Vagina (tissue), 2 donors: ENCODE measurements around the gene PARD3. TPM values are rescaled to one million over a fixed set of nuclear protein-coding genes. Genes with fewer than 3 reads are reported as not detected.

ENCODE experiments used
- DNase-seq, 2 donors: peaks; one replicate each; pipeline ENCODE4 v3.0.0-alpha.2; 2017; ENCODE audit errors: extremely low spot score in 2 of 2
- H3K27ac ChIP-seq: fragments of 200-600 bp; sonication (generic); one replicate; pipeline ENCODE4 v1.5.1; 2019
- H3K27me3 ChIP-seq: fragments of 200-600 bp; sonication (generic); one replicate; pipeline ENCODE4 v1.5.1; 2019
- H3K36me3 ChIP-seq, 2 donors: fragments of 200-600 bp; sonication (generic); one replicate each; pipeline ENCODE4 v1.5.1; 2017 to 2019
- H3K4me1 ChIP-seq: fragments of 200-600 bp; sonication (generic); one replicate; pipeline ENCODE4 v1.5.1; 2019
- H3K4me3 ChIP-seq, 2 donors: fragments of 200-600 bp; sonication (generic); 1 replicate in 1 of 2; 2 replicates in 1 of 2; pipeline ENCODE4 v1.5.1; 2016 to 2019
- H3K9me3 ChIP-seq: fragments of 200-600 bp; sonication (generic); one replicate; pipeline ENCODE4 v1.5.1; 2019
- POLR2A ChIP-seq, 2 donors: fragments of 450-650 bp; IDR thresholded peaks; one replicate each; pipeline ENCODE4 v1.6.1; 2017; ENCODE audit warnings: antibody characterized with exemption in 2 of 2, mild to moderate bottlenecking in 2 of 2, moderate library complexity in 2 of 2
- POLR2AphosphoS5 ChIP-seq, 2 donors: sonication (generic); formaldehyde crosslinking; IDR thresholded peaks; one replicate each; pipeline ENCODE4 v1.9.0; 2017; ENCODE audit warnings: antibody characterized with exemption in 2 of 2, mild to moderate bottlenecking in 2 of 2, low read depth in 1 of 2; ENCODE audit not compliant: insufficient read depth in 1 of 2
- intact Hi-C: fragments of 100-400 bp; cut with DNase I; formaldehyde crosslinking; loops from one replicate; pipeline ENCODE4 v1.15.1; 2023
- total RNA-seq: library from RNA; depleted of rRNA; stranded (reverse); fragments of >200 nt; gene quantifications from one replicate; pipeline ENCODE4 v1.2.3, GENCODE V29; 2016
- TF ChIP-seq, protein P1 (sequence below), 3 experiments: fragments of 450-650 bp in 2 of 3; fragments of 200-600 bp in 1 of 3; sonication (generic) in 1 of 3; IDR thresholded peaks; one replicate each; pipeline ENCODE4 v1.5.1; 2017 to 2019; ENCODE audit warnings: antibody characterized with exemption in 3 of 3, mild to moderate bottlenecking in 2 of 3, moderate library complexity in 2 of 3

PARD3 gene
- total RNA-seq, 1 donor from 2014 or later: 95.5 TPM

DNA sequence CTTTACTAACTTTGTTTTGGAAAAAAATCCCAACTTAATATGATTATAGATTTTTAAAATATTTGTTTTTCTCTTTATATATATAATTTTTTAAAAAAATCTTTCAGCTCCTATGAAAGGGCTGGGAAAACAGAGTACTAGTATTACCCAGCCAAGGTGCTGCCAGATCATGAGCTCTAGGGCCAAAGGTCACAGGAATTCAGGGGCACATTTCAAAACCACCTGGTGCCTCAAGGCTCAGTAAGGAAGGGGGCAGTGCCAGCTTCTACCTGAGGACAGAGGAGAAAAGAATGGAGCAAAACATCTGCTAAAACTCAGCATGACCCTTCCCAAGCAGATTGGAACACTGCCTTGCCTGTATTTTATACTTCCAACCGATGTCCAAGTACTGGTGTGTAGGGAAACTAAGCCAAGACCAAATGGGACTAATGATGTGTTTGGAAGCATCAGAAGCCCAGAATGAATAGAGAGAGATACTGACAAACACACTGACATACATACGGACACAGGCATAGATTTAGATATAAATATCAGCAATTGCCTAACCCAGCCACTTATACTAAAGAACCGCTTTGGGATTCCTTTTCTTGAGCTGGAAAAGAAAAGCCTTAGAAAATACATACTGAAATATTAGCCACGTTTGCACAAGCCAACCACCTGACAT is 667.3 kb downstream of the PARD3 start:
- Histone ChIP-seq H3K9me3 (no peaks in the 10 kb centered on the region), H3K4me3 (no peak overlapping the region), H3K36me3 (no peaks in the 10 kb centered on the region), H3K4me1 (no peaks in the 10 kb centered on the region), H3K27ac (no peak overlapping the region), H3K27me3 (no peaks in the 10 kb centered on the region)
- intact Hi-C loops: no loop called here
- TF ChIP-seq POLR2AphosphoS5 (IDR thresholded peaks at IDR 0.05; ENCODE audit: insufficient read depth in 1 of 2, low read depth in 1 of 2) (no peak), POLR2A (IDR thresholded peaks at IDR 0.05) (no peak)
- TF ChIP-seq, protein P1, sequence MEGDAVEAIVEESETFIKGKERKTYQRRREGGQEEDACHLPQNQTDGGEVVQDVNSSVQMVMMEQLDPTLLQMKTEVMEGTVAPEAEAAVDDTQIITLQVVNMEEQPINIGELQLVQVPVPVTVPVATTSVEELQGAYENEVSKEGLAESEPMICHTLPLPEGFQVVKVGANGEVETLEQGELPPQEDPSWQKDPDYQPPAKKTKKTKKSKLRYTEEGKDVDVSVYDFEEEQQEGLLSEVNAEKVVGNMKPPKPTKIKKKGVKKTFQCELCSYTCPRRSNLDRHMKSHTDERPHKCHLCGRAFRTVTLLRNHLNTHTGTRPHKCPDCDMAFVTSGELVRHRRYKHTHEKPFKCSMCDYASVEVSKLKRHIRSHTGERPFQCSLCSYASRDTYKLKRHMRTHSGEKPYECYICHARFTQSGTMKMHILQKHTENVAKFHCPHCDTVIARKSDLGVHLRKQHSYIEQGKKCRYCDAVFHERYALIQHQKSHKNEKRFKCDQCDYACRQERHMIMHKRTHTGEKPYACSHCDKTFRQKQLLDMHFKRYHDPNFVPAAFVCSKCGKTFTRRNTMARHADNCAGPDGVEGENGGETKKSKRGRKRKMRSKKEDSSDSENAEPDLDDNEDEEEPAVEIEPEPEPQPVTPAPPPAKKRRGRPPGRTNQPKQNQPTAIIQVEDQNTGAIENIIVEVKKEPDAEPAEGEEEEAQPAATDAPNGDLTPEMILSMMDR (IDR thresholded peaks at IDR 0.05): no peak
- no peak for DNase-seq

- Histone ChIP-seq H3K4me1 (no peaks in the 10 kb centered on the region), H3K9me3 (no peaks in the 10 kb centered on the region), H3K36me3 (no peaks in the 10 kb centered on the region), H3K27ac (no peak overlapping the region), H3K4me3 (no peak overlapping the region), H3K27me3 (no peaks in the 10 kb centered on the region)
- intact Hi-C loops: no loop called here
- TF ChIP-seq POLR2AphosphoS5 (IDR thresholded peaks at IDR 0.05; ENCODE audit: insufficient read depth in 1 of 2, low read depth in 1 of 2): no peak
- TF ChIP-seq POLR2A (IDR thresholded peaks at IDR 0.05): no peak
- TF ChIP-seq, protein P1 (IDR thresholded peaks at IDR 0.05): no peak
- no peak for DNase-seq
These were observed 669.4 kb downstream of the PARD3 start for GRCh38 chr10:34145715-34146114.

- Histone ChIP-seq H3K27me3 (no peaks in the 10 kb centered on the region), H3K27ac (no peak overlapping the region), H3K4me3 (no peak overlapping the region), H3K9me3 (no peaks in the 10 kb centered on the region), H3K36me3 (no peaks in the 10 kb centered on the region), H3K4me1 (no peaks in the 10 kb centered on the region)
- intact Hi-C loops: no loop called here
- no peak for TF ChIP-seq POLR2AphosphoS5 (IDR thresholded peaks at IDR 0.05; ENCODE audit: insufficient read depth in 1 of 2, low read depth in 1 of 2)
- TF ChIP-seq, protein P1 (IDR thresholded peaks at IDR 0.05): no peak
- no peak for TF ChIP-seq POLR2A (IDR thresholded peaks at IDR 0.05)
- DNase-seq: no peak
These were observed 671.6 kb downstream of the PARD3 start for GRCh38 chr10:34143466-34143865.

GRCh38 chr10:34141032-34141680 is 673.9 kb downstream of the PARD3 start:
- TF ChIP-seq POLR2AphosphoS5 (IDR thresholded peaks at IDR 0.05; ENCODE audit: insufficient read depth in 1 of 2, low read depth in 1 of 2) (no peak), POLR2A (IDR thresholded peaks at IDR 0.05) (no peak)
- TF ChIP-seq, protein P1 (IDR thresholded peaks at IDR 0.05): no peak
- H3K4me3 ChIP-seq: no peak overlapping the region
- H3K27me3 ChIP-seq: no peaks in the 10 kb centered on the region
- no peaks in the 10 kb centered on the region for H3K9me3 ChIP-seq
- no peaks in the 10 kb centered on the region for H3K36me3 ChIP-seq
- H3K4me1 ChIP-seq: peaks cover 5% of the 10 kb centered on the region
- no peak for DNase-seq
- H3K27ac ChIP-seq: no peak overlapping the region
- intact Hi-C loops: no loop called here

DNA sequence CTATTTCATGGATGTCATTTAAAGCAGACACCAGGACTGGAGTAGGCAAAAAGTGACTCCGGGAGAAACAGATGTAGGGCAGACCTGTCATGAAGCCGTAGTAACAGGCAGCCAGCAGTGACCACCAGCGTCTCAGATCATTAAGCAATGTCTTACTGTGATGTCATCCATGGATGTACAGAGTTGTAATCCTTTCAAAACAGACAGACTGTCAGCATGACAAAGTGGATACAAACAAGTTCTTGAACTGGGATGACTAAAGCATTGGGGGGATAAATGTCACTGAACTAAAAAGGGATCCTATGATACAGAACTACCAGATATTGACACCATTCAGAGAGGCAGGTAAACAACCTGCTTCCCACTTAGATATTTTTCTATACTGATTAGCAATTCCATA is 675.5 kb downstream of the PARD3 start:
- no peak for TF ChIP-seq POLR2A (IDR thresholded peaks at IDR 0.05)
- TF ChIP-seq POLR2AphosphoS5 (IDR thresholded peaks at IDR 0.05; ENCODE audit: insufficient read depth in 1 of 2, low read depth in 1 of 2): no peak
- TF ChIP-seq, protein P1 (IDR thresholded peaks at IDR 0.05): no peak

More for the DNA sequence above, 675.5 kb downstream of the PARD3 start:
- no peak overlapping the region for H3K4me3 ChIP-seq
- intact Hi-C loops: no loop called here
- H3K9me3 ChIP-seq: no peaks in the 10 kb centered on the region
- no peaks in the 10 kb centered on the region for H3K27me3 ChIP-seq
- H3K4me1 ChIP-seq: peaks cover 5% of the 10 kb centered on the region
- no peaks in the 10 kb centered on the region for H3K36me3 ChIP-seq
- H3K27ac ChIP-seq: no peak overlapping the region
- no peak for DNase-seq
